ENCODE results near the gene SLC22A23. TPM values are rescaled to one million over a fixed set of nuclear protein-coding genes. Genes with fewer than 3 reads are reported as not detected.

SLC22A23 gene
- total RNA-seq, 1 donor from 2014 or later: 22.2 TPM

DNA sequence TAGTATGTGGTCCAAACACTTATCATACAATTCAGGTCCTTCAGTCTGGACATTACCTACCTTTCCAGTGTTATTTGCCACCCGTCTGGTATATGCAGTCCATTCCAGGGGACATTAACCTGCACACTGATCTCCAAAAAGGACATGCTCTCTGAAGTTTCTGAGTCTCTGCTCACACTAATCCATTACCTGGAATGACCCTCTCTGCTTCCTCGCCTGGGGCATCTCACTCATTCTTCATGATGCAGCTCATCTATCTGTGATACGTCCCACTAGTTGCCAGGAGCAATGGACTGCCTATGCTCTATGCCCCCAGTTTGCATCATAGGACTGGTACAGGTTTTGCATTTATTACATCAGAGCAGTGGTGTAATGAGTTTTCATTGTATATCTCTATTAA is 223.5 kb downstream of the SLC22A23 start:
- no peak for DNase-seq (ENCODE audit: extremely low read depth, low read depth, low spot score)

GRCh38 chr6:3232017-3232945 is 224.6 kb downstream of the SLC22A23 start:
- DNase-seq (ENCODE audit: extremely low read depth, low read depth, low spot score): no peak

DNA sequence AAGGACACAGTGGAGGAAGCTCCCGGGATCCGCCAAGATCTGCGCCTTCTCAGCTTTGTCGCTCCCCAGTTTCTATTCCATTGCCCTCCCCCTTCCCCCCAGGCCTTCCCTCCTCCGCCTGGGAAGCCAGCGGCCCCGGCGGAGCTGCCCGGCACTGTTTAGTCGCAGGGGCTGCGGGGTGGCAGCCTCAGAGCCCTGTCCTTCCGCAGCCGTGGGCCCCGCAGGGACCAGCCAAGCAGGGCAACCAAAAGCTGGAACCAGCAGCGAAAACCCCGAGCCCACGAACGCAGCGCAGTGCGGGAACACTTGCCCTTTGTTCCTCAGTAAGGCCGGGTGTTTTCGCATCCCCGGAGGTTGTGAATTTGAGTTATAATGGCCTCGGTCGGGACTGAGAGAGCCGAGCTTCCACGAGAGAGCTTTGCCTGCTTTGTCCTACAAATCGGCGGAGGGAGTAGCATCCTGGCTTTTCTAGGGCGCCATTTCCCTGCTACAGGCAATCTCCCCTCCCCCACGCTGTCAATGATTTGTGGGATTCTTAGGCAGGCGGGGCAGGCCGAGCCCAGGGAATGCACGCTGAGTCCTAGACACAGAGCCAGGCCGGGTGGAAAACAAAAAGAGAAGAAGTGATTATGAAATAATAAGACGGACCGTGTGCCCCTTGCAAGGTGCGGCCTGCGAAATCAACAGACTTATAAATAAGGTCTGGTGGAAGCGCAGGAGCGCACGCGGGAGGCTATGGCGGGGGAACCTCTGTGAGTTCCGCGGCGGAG is 225.4 kb downstream of the SLC22A23 start:
- no peak for DNase-seq (ENCODE audit: extremely low read depth, low read depth, low spot score)

GRCh38 chr6:3230900-3231246 is 226.0 kb downstream of the SLC22A23 start:
- DNase-seq (ENCODE audit: extremely low read depth, low read depth, low spot score): no peak

DNA sequence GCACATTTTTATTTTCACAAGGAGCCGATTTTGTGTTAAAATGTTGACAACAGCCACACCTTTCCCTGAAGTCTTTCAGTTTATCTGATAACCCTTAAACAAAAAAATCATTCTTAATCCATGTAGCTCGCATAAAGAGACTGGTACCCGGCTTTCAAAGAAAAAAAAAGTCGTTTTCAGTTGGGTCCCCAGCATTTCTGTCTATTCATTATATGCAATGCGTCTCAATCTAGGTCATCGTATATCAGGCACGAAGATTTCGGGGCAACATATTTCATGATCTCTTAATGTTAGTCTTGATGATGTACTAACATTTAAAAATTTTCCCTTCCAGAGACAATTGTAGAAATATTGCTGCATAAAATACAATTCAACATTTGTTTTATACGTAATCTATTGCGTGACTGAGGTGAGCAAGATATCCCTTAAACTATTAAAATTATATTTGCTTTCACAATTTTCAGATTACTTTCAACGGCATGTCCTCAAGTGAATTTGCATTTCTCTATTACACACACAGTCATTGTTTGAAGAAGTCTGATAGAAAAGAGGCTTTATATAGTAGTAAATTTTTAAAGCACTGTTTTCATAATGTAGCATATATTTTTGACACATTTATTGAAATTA is 226.5 kb downstream of the SLC22A23 start:
- no peak for DNase-seq (ENCODE audit: extremely low read depth, low read depth, low spot score)

DNA sequence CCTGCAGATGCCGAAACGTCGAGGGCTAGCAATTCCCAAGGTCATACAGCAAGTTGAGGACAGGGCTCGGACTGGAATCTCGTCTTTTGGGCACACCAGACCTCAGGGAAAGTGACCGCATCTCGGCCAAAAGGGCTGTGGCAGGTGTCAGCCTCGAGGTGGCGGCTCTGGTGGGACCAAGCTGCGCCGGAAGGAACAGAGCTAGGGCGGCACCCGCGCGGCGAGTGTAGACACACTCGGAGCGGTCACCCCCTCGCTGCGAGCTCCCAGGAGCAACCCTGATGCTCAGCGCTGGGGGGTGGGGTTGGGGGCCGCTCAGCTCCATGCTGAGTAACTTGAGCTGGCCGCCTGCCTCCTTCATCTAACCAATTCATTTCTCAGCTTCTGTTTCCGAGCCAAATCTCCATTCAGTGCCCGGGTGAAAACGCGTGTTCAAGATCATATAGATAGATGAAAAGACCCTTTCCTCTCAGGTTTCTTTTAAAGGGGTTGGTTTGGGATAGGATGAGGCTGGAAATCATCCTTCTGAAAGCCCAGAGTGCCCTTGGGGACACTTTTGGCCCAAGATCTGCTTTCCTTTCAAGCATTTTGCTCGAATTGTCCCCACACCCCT is 227.2 kb downstream of the SLC22A23 start:
- no peak for DNase-seq (ENCODE audit: extremely low read depth, low read depth, low spot score)

DNA sequence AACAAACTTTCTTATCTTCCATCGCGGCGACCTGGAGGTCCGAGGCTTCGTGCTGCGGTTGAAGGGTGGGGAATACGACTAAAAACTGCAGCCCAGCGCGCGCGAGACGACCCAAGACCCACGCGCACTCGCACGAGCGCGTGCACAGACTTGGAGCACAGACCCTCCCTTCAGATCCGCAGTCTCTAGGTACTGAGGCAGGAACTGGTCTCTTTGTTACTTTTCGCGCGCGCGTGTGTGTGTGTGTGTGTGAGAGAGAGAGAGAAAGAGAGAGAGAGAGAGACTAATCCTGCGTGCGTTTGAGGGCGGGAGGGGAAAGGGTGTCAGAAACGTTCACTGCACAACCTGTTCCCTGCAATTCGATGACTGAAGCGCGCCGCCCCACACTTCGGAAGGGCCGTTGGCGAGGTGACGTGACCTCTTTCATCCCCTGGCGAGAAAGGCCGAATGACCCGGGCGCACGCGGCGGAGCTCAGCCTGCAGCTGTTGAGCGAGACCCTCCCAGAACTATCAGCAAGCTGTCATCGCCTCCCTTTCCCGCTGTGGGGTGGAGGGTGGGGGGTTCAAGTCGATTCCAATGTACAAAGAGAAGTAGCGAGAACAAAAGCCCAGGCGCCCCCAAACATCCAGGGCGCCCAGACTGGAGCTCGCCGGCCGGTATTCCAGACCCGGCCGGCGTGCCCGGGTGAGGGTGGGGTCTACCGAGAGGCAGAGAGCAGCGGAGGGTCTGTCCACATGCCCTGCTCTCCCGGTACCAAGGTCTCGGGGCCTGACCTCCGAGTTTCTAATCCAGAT is 227.9 kb downstream of the SLC22A23 start:
- DNase-seq (ENCODE audit: extremely low read depth, low read depth, low spot score): no peak

GRCh38 chr6:3228046-3228671 is 228.7 kb downstream of the SLC22A23 start:
- no peak for DNase-seq (ENCODE audit: extremely low read depth, low read depth, low spot score)

GRCh38 chr6:3227363-3228045 is 229.3 kb downstream of the SLC22A23 start, which contains the start of gene TUBB2B:
Gene TUBB2B (minus strand): TSS chr6:3227653. CDS start chr6:3227543, 110 bp downstream.
- no peak for DNase-seq (ENCODE audit: extremely low read depth, low read depth, low spot score)

DNA sequence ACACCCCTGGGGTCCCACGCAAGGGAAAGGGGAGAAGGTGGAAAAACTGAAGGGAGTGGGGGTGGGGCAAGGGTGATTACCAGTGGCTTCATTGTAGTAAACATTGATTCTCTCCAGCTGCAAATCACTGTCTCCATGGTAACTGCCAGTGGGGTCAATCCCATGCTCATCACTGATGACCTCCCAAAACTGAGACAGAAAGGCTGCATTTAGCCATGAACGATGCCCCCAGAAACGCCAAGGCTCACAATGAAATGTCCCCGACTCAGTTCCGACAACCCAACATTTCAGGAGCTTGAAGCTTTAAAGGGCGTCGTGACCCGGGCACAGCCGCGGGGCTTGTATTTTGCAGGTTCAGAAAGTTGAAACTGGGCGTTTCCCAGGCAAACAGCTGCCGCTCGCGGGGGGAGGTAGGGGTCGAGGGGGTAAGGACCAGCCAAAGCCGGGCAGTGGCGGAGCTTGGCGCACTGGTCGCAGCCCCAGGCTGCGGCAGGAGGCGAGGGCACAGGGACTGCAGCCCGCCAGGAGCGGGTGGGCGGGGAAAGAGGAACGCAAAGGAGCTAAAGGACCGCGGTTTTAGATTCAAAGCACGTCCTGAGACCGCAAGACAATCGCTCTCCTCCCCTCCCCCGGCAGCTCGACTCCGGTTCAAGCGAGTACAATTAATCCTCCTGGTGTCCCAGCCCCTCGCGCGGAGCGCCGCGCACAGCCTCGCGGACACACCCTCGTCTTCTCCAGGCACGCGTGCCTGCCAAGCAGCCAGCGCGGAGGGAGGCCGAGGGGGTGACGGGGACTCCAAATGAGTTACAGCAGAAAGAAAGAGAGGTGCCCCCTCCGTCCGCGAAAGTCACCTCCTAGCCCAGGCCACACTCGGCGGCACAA is 230.1 kb downstream of the SLC22A23 start:
- DNase-seq (ENCODE audit: extremely low read depth, low read depth, low spot score): no peak

- no peak for DNase-seq (ENCODE audit: extremely low read depth, low read depth, low spot score)
Measured at GRCh38 chr6:3226042-3226441, 230.8 kb downstream of the SLC22A23 start.

- DNase-seq (ENCODE audit: extremely low read depth, low read depth, low spot score): no peak
Measured at GRCh38 chr6:3222506-3223038, 234.3 kb downstream of the SLC22A23 start.

DNA sequence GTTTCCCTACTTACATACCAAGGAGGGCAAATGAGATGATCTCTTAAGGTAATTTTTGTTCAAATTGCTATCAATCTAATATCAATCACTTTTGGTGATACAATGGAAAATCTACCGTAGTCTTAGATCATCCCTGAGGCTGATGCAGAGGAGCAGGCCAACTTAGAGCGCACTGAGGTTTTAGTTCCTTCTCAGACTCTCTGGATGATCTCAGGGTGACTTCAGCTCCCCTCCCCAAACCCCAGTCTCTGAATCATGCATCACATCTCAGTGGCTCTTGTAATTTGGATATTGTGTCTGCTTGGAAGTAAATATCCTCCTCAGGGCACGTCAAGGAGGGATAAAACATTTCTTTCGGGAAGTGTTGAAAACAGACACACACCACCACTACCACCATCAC is 235.3 kb downstream of the SLC22A23 start:
- no peak for DNase-seq (ENCODE audit: extremely low read depth, low read depth, low spot score)

- no peak for DNase-seq (ENCODE audit: extremely low read depth, low read depth, low spot score)
Measured at GRCh38 chr6:3220366-3220765, 236.5 kb downstream of the SLC22A23 start.
